CD14-positive monocyte (primary cell): ENCODE data around the gene FXYD6. TPM values are rescaled to one million over a fixed set of nuclear protein-coding genes. Genes with fewer than 3 reads are reported as not detected.
A peak's percentile ranks its signal among the peaks of the same experiment; 100 is the strongest.

ENCODE experiments used
- DNase-seq, 3 donors: peaks; one replicate each; pipeline ENCODE4 v3.0.0-alpha.2; 2011 to 2022
- H2AFZ ChIP-seq: 2 replicates; pipeline ENCODE4 v1.6.0; 2012; ENCODE audit warnings: mild to moderate bottlenecking, low read depth, low read length, inconsistent platforms; ENCODE audit not compliant: insufficient read depth, poor library complexity, severe bottlenecking
- H3K27ac ChIP-seq, 2 donors: 1 replicate in 1 of 2; 2 replicates in 1 of 2; pipeline ENCODE4 v1.5.1; 2012 to 2013; ENCODE audit warnings: low read length in 2 of 2, control low read depth in 1 of 2, inconsistent platforms in 1 of 2, low read depth in 1 of 2, mild to moderate bottlenecking in 1 of 2
- H3K27me3 ChIP-seq, 2 donors: one replicate each; pipeline versions ENCODE4 v1.6.0 to v1.6.1; 2011 to 2013; ENCODE audit warnings: low read length in 2 of 2; ENCODE audit not compliant: control insufficient read depth in 2 of 2, insufficient read depth in 2 of 2
- H3K36me3 ChIP-seq, 2 donors: replicated peaks in 1 of 2; 1 replicate in 1 of 2; 2 replicates in 1 of 2; pipeline versions ENCODE4 v1.5.1 to v1.6.1; 2012 to 2013; ENCODE audit warnings: low read length in 2 of 2, control low read depth in 1 of 2, inconsistent platforms in 1 of 2, mild to moderate bottlenecking in 1 of 2; ENCODE audit not compliant: insufficient read depth in 2 of 2, control insufficient read depth in 1 of 2
- H3K4me1 ChIP-seq, 2 donors: 1 replicate in 1 of 2; 2 replicates in 1 of 2; pipeline versions ENCODE4 v1.5.1 to v1.6.1; 2012 to 2013; ENCODE audit warnings: low read length in 2 of 2, control low read depth in 1 of 2, inconsistent platforms in 1 of 2, mild to moderate bottlenecking in 1 of 2, moderate library complexity in 1 of 2; ENCODE audit not compliant: insufficient read depth in 2 of 2, control insufficient read depth in 1 of 2
- H3K4me2 ChIP-seq: replicated peaks from 2 replicates; pipeline ENCODE3; 2012; ENCODE audit warnings: low read length, moderate library complexity, mild to moderate bottlenecking; ENCODE audit not compliant: poor library complexity, severe bottlenecking; ENCODE audit errors: extremely low read depth
- H3K4me3 ChIP-seq, 3 experiments: fragments of 200-600 bp in 1 of 3; sonication (generic) in 1 of 3; replicated peaks in 1 of 3; 1 replicate in 2 of 3; 2 replicates in 1 of 3; pipeline ENCODE4 v1.5.1; 2011 to 2013; ENCODE audit warnings: low read length in 3 of 3, mild to moderate bottlenecking in 3 of 3, control low read depth in 2 of 3, low read depth in 2 of 3, inconsistent platforms in 1 of 3, moderate library complexity in 1 of 3
- H3K79me2 ChIP-seq: 2 replicates; pipeline ENCODE4 v1.6.0; 2012; ENCODE audit warnings: mild to moderate bottlenecking, control low read depth, inconsistent platforms, low read length, moderate library complexity; ENCODE audit not compliant: insufficient read depth
- H3K9ac ChIP-seq: 2 replicates; pipeline ENCODE4 v1.6.0; 2017; ENCODE audit warnings: low read length, mild to moderate bottlenecking; ENCODE audit not compliant: insufficient read depth, poor library complexity, severe bottlenecking
- H3K9me3 ChIP-seq, 2 donors: replicated peaks in 1 of 2; 1 replicate in 1 of 2; 2 replicates in 1 of 2; pipeline versions ENCODE4 v1.5.1 to v1.6.1; 2012 to 2013; ENCODE audit warnings: low read length in 2 of 2, control low read depth in 1 of 2; ENCODE audit not compliant: control insufficient read depth in 1 of 2, insufficient read depth in 1 of 2
- H4K20me1 ChIP-seq: 2 replicates; pipeline ENCODE4 v1.6.0; 2012; ENCODE audit warnings: mild to moderate bottlenecking, low read length, control low read depth, moderate library complexity; ENCODE audit not compliant: insufficient read depth
- H3K27ac Mint-ChIP-seq, 7 donors: one replicate each; pipeline ENCODE4 v1.8.0; 2020; ENCODE audit warnings: mild to moderate bottlenecking in 7 of 7, mixed read lengths in 7 of 7, moderate library complexity in 6 of 7, inconsistent platforms in 2 of 7
- H3K27me3 Mint-ChIP-seq, 3 donors: one replicate each; pipeline ENCODE4 v1.8.0; 2021 to 2022; ENCODE audit warnings: low read depth in 3 of 3, mild to moderate bottlenecking in 3 of 3, mixed read lengths in 3 of 3, moderate library complexity in 3 of 3, inconsistent platforms in 1 of 3
- H3K36me3 Mint-ChIP-seq, 2 donors: one replicate each; pipeline ENCODE4 v1.8.0; 2020; ENCODE audit warnings: mixed read lengths in 2 of 2, inconsistent platforms in 1 of 2, mild to moderate bottlenecking in 1 of 2
- H3K4me1 Mint-ChIP-seq: one replicate; pipeline ENCODE4 v1.8.0; 2020; ENCODE audit warnings: mild to moderate bottlenecking, mixed read lengths
- H3K4me3 Mint-ChIP-seq, 2 donors: one replicate each; pipeline ENCODE4 v1.8.0; 2020; ENCODE audit warnings: mild to moderate bottlenecking in 2 of 2, mixed read lengths in 2 of 2, moderate library complexity in 1 of 2
- H3K9me3 Mint-ChIP-seq, 7 donors: one replicate each; pipeline ENCODE4 v1.8.0; 2020 to 2022; ENCODE audit warnings: mixed read lengths in 7 of 7, mild to moderate bottlenecking in 6 of 7, moderate library complexity in 6 of 7, inconsistent platforms in 2 of 7
- WGBS: methylation state at CpG from one replicate; pipeline ENCODE4 v1.1.5; 2013; ENCODE audit warnings: missing lambda C conversion rate; ENCODE audit not compliant: insufficient coverage; 5-methylcytosine and 5-hydroxymethylcytosine counted together
- intact Hi-C, 2 donors: fragments of 100-400 bp; cut with micrococcal nuclease; formaldehyde crosslinking; loops; one replicate each; pipeline versions ENCODE4 v1.15.0 to v1.15.1; 2023
- polyA plus RNA-seq, 3 donors: library from polyadenylated mRNA; depleted of rRNA in 1 of 3; unstranded in 2 of 3; stranded (reverse) in 1 of 3; fragments of 300-500 nt in 2 of 3; fragments of >200 nt in 1 of 3; fragmentation: Illumina TruSeq in 2 of 3; gene quantifications; 1 replicate in 2 of 3; 2 replicates in 1 of 3; pipeline ENCODE4 v1.2.3, GENCODE V29; 2012 to 2021
- TF ChIP-seq, protein P1 (sequence below): fragments of 200-600 bp; IDR thresholded peaks from one replicate; pipeline ENCODE4 v1.8.0; 2022; ENCODE audit warnings: antibody characterized with exemption, mild to moderate bottlenecking

FXYD6 gene
- polyA plus RNA-seq, 3 donors = 36.4 to 52.1 (median 44.1) TPM

DNA sequence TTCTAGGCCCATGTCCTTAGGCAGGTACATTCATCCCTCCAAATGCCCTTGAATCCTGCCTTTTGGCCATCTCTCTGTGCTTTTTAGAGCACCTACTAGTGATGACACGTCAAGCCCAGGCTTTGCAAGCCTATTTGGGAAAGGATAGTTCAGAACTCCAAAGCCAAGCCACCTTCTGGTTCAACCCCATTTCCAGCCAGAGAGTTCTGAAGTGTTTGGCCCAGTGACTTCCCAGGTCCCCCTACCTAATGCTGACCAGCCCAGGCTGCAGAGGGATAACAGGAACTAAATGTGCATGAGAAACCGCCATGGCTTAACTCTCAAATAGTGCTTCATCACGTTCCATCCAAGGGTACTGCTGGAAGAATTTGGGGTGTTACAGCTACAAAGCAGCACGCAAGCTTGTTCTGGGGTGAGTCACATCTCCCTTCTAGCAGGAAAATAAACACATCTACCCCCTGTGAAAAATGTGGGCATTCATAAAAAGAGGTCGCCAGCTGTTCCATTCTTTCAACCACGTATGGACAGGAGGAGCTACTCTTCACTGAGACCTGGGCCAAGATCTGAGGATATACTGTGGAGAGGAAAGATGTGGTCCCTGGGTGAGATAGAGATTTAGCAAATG is 2.0 kb upstream of the FXYD6 start:
- H3K27ac ChIP-seq = no peak overlapping the region
- no peak overlapping the region for H3K4me3 ChIP-seq
- H3K27me3 ChIP-seq = peaks cover 34 to 54% of the 10 kb centered on the region in 2 donors
- H3K79me2 ChIP-seq = no peaks in the 10 kb centered on the region
- TF ChIP-seq, protein P1, sequence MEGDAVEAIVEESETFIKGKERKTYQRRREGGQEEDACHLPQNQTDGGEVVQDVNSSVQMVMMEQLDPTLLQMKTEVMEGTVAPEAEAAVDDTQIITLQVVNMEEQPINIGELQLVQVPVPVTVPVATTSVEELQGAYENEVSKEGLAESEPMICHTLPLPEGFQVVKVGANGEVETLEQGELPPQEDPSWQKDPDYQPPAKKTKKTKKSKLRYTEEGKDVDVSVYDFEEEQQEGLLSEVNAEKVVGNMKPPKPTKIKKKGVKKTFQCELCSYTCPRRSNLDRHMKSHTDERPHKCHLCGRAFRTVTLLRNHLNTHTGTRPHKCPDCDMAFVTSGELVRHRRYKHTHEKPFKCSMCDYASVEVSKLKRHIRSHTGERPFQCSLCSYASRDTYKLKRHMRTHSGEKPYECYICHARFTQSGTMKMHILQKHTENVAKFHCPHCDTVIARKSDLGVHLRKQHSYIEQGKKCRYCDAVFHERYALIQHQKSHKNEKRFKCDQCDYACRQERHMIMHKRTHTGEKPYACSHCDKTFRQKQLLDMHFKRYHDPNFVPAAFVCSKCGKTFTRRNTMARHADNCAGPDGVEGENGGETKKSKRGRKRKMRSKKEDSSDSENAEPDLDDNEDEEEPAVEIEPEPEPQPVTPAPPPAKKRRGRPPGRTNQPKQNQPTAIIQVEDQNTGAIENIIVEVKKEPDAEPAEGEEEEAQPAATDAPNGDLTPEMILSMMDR = no peak
- 90% methylated on average over 2 of the region's 6 CpGs for WGBS
- H4K20me1 ChIP-seq = no peaks in the 10 kb centered on the region
- H3K4me1 ChIP-seq = peaks cover 30 to 37% of the 10 kb centered on the region in 2 donors
- no peak for DNase-seq
- Mint-ChIP-seq H3K36me3 (peaks cover 4 to 17% of the 10 kb centered on the region in 2 donors), H3K4me1 (peaks cover 37% of the 10 kb centered on the region), H3K27me3 (peaks cover 51 to 71% (median 54%) of the 10 kb centered on the region in 3 donors), H3K27ac (no peak overlapping the region), H3K9me3 (peaks cover 0 to 10% (median 8%) of the 10 kb centered on the region in 7 donors), H3K4me3 (peak overlapping the region in 1 of 2 donors; percentile 79)
- H3K9ac ChIP-seq = no peak overlapping the region
- no peaks in the 10 kb centered on the region for H3K36me3 ChIP-seq
- intact Hi-C loops = no loop called here
- peaks cover 0 to 8% of the 10 kb centered on the region in 2 donors for H3K9me3 ChIP-seq
- no peak overlapping the region for H2AFZ ChIP-seq
- no peak overlapping the region for H3K4me2 ChIP-seq

DNA sequence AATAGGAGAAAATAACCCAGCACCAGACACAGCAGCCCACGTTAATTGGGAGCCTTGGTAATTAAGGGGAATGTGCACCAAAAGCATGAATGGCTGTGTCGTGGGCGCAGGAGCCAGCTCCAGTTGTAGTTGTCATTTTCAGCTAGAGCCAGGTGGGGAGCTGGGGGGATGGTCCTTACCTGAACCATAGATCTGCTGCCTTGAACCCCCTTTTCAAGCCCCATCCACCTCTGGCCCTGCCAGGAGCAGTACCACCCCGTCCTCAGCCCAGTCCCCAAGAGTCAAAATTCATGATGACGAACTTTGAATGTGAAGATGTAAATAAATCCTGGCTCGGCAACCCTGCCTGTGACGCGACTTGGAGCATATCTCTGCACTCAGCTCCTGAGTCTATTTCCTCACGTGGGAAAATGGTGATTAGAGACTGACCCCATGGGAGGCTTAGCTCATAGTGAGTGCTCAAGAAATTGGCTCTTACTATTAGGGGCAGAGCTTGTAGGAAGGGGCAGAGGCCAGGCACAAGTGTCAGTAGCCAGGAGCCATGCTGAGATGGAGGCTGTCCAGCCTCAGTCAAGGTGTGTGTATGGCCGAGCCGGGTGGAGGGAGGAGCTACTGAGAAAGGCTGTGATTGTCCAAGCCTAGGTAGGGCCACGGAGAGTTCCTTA is 794 bp upstream of the FXYD6 start:
- intact Hi-C loops = no loop called here
- Histone ChIP-seq H3K4me3 (peak overlapping the region in 1 of 3 experiments; percentile 61), H3K27ac (no peak overlapping the region), H3K27me3 (peaks cover 34 to 54% of the 10 kb centered on the region in 2 donors), H3K36me3 (no peaks in the 10 kb centered on the region), H3K4me1 (peaks cover 41 to 48% of the 10 kb centered on the region in 2 donors), H2AFZ (peak overlapping the region; percentile 69), H3K4me2 (peak overlapping the region; percentile 65), H4K20me1 (no peaks in the 10 kb centered on the region), H3K79me2 (no peaks in the 10 kb centered on the region), H3K9me3 (peaks cover 0 to 8% of the 10 kb centered on the region in 2 donors), H3K9ac (peak overlapping the region; percentile 11)
- H3K27ac Mint-ChIP-seq = peak overlapping the region in 1 of 7 donors; percentile 24
- TF ChIP-seq, protein P1 = no peak
- peaks cover 51 to 71% (median 54%) of the 10 kb centered on the region in 3 donors for H3K27me3 Mint-ChIP-seq
- peaks cover 0 to 10% (median 8%) of the 10 kb centered on the region in 7 donors for H3K9me3 Mint-ChIP-seq
- 61% methylated on average over 7 of the region's 12 CpGs for WGBS
- no peak for DNase-seq
- H3K4me3 Mint-ChIP-seq = peak overlapping the region; percentile 63 to 88
- H3K4me1 Mint-ChIP-seq = peaks cover 48% of the 10 kb centered on the region
- peaks cover 4 to 17% of the 10 kb centered on the region in 2 donors for H3K36me3 Mint-ChIP-seq
